Mesenchymal stem cell (in vitro differentiated cells and primary cell): ENCODE data around the gene RPN1.

Experiments
- DNase-seq: peaks from one replicate; pipeline ENCODE4 v3.0.0-alpha.2; 2013
- H2AFZ ChIP-seq: one replicate; pipeline ENCODE4 v1.6.1; 2013; ENCODE audit warnings: low read depth, mild to moderate bottlenecking, control low read depth, inconsistent platforms, low read length, moderate library complexity
- H2AK5ac ChIP-seq: 2 replicates; pipeline ENCODE4 v1.6.1; 2013; ENCODE audit warnings: low read length, moderate library complexity, mild to moderate bottlenecking, inconsistent platforms; ENCODE audit not compliant: severe bottlenecking
- H2BK120ac ChIP-seq: one replicate; pipeline ENCODE4 v1.6.1; 2013; ENCODE audit warnings: low read depth, mild to moderate bottlenecking, inconsistent platforms, low read length, moderate library complexity
- H2BK12ac ChIP-seq, 2 experiments: one replicate each; pipeline ENCODE4 v1.6.1; 2013; ENCODE audit warnings: inconsistent platforms in 2 of 2, low read length in 2 of 2, mild to moderate bottlenecking in 2 of 2, moderate library complexity in 2 of 2, control low read depth in 1 of 2
- H2BK15ac ChIP-seq: one replicate; pipeline ENCODE4 v1.6.1; 2013; ENCODE audit warnings: mild to moderate bottlenecking, low read depth, inconsistent platforms; ENCODE audit not compliant: poor library complexity, severe bottlenecking
- H2BK5ac ChIP-seq: 2 replicates; pipeline ENCODE4 v1.6.1; 2013; ENCODE audit warnings: low read depth, mild to moderate bottlenecking, low read length, control low read depth, inconsistent platforms; ENCODE audit not compliant: poor library complexity, severe bottlenecking
- H3K14ac ChIP-seq, 2 experiments: one replicate each; pipeline ENCODE4 v1.6.1; 2013; ENCODE audit warnings: inconsistent platforms in 2 of 2, low read length in 2 of 2, control low read depth in 1 of 2, mild to moderate bottlenecking in 1 of 2, moderate library complexity in 1 of 2
- H3K18ac ChIP-seq, 2 experiments: one replicate each; pipeline ENCODE4 v1.6.1; 2013; ENCODE audit warnings: inconsistent platforms in 2 of 2, low read length in 2 of 2, control low read depth in 1 of 2, low read depth in 1 of 2, mild to moderate bottlenecking in 1 of 2
- H3K23ac ChIP-seq, 2 experiments: one replicate each; pipeline ENCODE4 v1.6.1; 2013; ENCODE audit warnings: inconsistent platforms in 2 of 2, low read length in 2 of 2, mild to moderate bottlenecking in 2 of 2, moderate library complexity in 2 of 2, control low read depth in 1 of 2
- H3K27ac ChIP-seq: 2 replicates; pipeline ENCODE4 v1.5.1; 2013; ENCODE audit warnings: mild to moderate bottlenecking, moderate library complexity, low read length, control low read depth, inconsistent platforms; ENCODE audit not compliant: poor library complexity, severe bottlenecking
- H3K27me3 ChIP-seq, 2 experiments: 2 replicates each; pipeline versions ENCODE4 v1.6.1 to v1.7.0; 2013; ENCODE audit warnings: low read length in 2 of 2, mild to moderate bottlenecking in 2 of 2, moderate library complexity in 2 of 2, control low read depth in 1 of 2, inconsistent platforms in 1 of 2; ENCODE audit not compliant: control insufficient read depth in 1 of 2, insufficient read depth in 1 of 2
- H3K36me3 ChIP-seq, 2 experiments: 2 replicates each; pipeline versions ENCODE4 v1.6.1 to v1.7.0; 2013; ENCODE audit warnings: low read length in 2 of 2, control low read depth in 1 of 2, inconsistent platforms in 1 of 2, low read depth in 1 of 2, mild to moderate bottlenecking in 1 of 2; ENCODE audit not compliant: insufficient read depth in 2 of 2, control insufficient read depth in 1 of 2
- H3K4ac ChIP-seq, 2 experiments: one replicate each; pipeline ENCODE4 v1.6.1; 2013; ENCODE audit warnings: inconsistent platforms in 2 of 2, low read length in 2 of 2, mild to moderate bottlenecking in 2 of 2, moderate library complexity in 2 of 2, control low read depth in 1 of 2, low read depth in 1 of 2
- H3K4me1 ChIP-seq: 2 replicates; pipeline ENCODE4 v1.6.1; 2013; ENCODE audit warnings: low read depth, low read length, control low read depth; ENCODE audit not compliant: control insufficient read depth, insufficient read depth
- H3K4me2 ChIP-seq: 2 replicates; pipeline ENCODE4 v1.6.1; 2013; ENCODE audit warnings: low read length, mild to moderate bottlenecking, inconsistent platforms; ENCODE audit not compliant: poor library complexity, severe bottlenecking
- H3K4me3 ChIP-seq, 2 experiments: 2 replicates each; pipeline versions ENCODE4 v1.5.1 to v1.7.0; 2013; ENCODE audit warnings: low read length in 2 of 2, mild to moderate bottlenecking in 2 of 2, control low read depth in 1 of 2, low read depth in 1 of 2; ENCODE audit not compliant: insufficient read depth in 1 of 2
- H3K79me1 ChIP-seq: replicated peaks from 2 replicates; pipeline ENCODE4 v1.6.1; 2013; ENCODE audit warnings: mild to moderate bottlenecking, control low read depth, low read length, inconsistent platforms; ENCODE audit not compliant: poor library complexity, severe bottlenecking
- H3K9ac ChIP-seq: 2 replicates; pipeline ENCODE4 v1.7.0; 2013; ENCODE audit warnings: mild to moderate bottlenecking, low read length, moderate library complexity
- H3K9me3 ChIP-seq: 2 replicates; pipeline ENCODE4 v1.7.0; 2013; ENCODE audit warnings: mild to moderate bottlenecking, low read length; ENCODE audit not compliant: control insufficient read depth
- H4K8ac ChIP-seq: one replicate; pipeline ENCODE4 v1.6.1; 2013; ENCODE audit warnings: inconsistent platforms, mild to moderate bottlenecking, low read length, moderate library complexity
- H4K91ac ChIP-seq: one replicate; pipeline ENCODE4 v1.6.1; 2013; ENCODE audit warnings: mild to moderate bottlenecking, low read length, inconsistent platforms
- WGBS: methylation state at CpG from one replicate; pipeline ENCODE4 v1.1.7; 2013; ENCODE audit warnings: mixed read lengths; 5-methylcytosine and 5-hydroxymethylcytosine counted together

The RPN1 gene

DNA sequence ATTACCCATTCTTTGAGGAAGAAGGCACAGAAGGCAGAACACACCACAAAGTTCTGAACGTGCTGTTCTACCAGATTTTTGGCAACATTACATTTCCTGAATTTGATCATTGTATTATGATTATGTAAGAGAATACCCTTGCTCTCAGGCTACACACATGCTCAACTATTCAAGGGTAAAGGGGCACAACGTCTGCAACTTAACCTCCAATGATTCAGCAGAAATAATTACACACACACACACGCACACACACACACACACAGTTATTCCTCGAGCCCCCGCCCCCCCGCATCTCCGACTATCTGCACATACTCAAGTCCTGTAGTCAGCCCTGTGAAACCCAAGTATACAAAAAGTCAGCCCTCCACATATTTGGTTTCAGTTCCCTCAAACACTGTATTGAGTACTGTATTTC is 26.8 kb downstream of the RPN1 start:
- no peak overlapping the region for H2AK5ac ChIP-seq
- H2BK12ac ChIP-seq: no peak overlapping the region
- no peaks in the 10 kb centered on the region for H3K9me3 ChIP-seq
- H3K79me1 ChIP-seq: peaks cover 39% of the 10 kb centered on the region
- H2BK5ac ChIP-seq: no peak overlapping the region
- no peak overlapping the region for H3K14ac ChIP-seq
- peak overlapping the region; percentile 8 for H3K27ac ChIP-seq
- no peak overlapping the region for H3K23ac ChIP-seq
- no peak overlapping the region for H3K4ac ChIP-seq
- H3K9ac ChIP-seq: no peak overlapping the region
- WGBS: 86% methylated on average over 6 of the region's 7 CpGs
- no peaks in the 10 kb centered on the region for H3K27me3 ChIP-seq
- no peak overlapping the region for H2BK15ac ChIP-seq
- peaks cover 19% of the 10 kb centered on the region for H3K4me1 ChIP-seq
- no peak overlapping the region for H2AFZ ChIP-seq
- DNase-seq: no peak
- no peak overlapping the region for H4K91ac ChIP-seq
- peaks cover 69 to 87% of the 10 kb centered on the region in 2 experiments for H3K36me3 ChIP-seq
- H3K4me3 ChIP-seq: no peak overlapping the region
- H2BK120ac ChIP-seq: no peak overlapping the region
- no peak overlapping the region for H3K4me2 ChIP-seq
- no peak overlapping the region for H3K18ac ChIP-seq
- no peak overlapping the region for H4K8ac ChIP-seq

- no peak overlapping the region for H2BK15ac ChIP-seq
- H2AFZ ChIP-seq: no peak overlapping the region
- no peak overlapping the region for H3K9ac ChIP-seq
- no peak overlapping the region for H3K4ac ChIP-seq
- no peak for DNase-seq
- H4K91ac ChIP-seq: no peak overlapping the region
- no peak overlapping the region for H4K8ac ChIP-seq
- no peaks in the 10 kb centered on the region for H3K9me3 ChIP-seq
- no peak overlapping the region for H2BK120ac ChIP-seq
- WGBS: 96% methylated on average over 9 of the region's 9 CpGs
- no peak overlapping the region for H2BK12ac ChIP-seq
- H3K27me3 ChIP-seq: no peaks in the 10 kb centered on the region
- no peak overlapping the region for H3K14ac ChIP-seq
- H2BK5ac ChIP-seq: no peak overlapping the region
- H3K27ac ChIP-seq: no peak overlapping the region
- H3K36me3 ChIP-seq: peaks cover 77 to 78% of the 10 kb centered on the region in 2 experiments
- no peak overlapping the region for H3K18ac ChIP-seq
- no peak overlapping the region for H3K4me2 ChIP-seq
- no peak overlapping the region for H3K23ac ChIP-seq
- H3K79me1 ChIP-seq: peaks cover 44% of the 10 kb centered on the region
- H2AK5ac ChIP-seq: no peak overlapping the region
- H3K4me1 ChIP-seq: peaks cover 31% of the 10 kb centered on the region
- H3K4me3 ChIP-seq: no peak overlapping the region
Observed at GRCh38 chr3:128621931-128622330, 28.7 kb downstream of the RPN1 start.

DNA sequence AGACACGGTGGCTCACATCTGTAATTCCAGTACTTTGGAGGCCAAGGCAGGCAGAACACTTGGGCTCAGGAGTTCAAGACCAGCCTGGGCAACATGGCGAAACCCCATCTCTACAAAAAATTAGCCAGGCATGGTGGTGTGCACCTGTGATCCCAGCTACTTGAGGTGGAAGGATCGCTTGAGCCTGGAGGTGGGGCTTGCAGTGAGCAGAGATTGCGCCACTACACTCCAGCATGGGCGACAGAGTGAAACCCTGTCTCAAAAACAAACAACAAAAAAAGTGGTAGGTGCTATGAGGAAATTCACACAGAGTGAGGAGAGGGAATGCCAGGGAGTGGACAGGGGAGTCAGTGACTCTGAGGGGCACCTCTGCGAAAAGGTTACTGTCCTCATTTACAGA is 29.4 kb downstream of the RPN1 start:
- no peak overlapping the region for H2BK120ac ChIP-seq

DNA sequence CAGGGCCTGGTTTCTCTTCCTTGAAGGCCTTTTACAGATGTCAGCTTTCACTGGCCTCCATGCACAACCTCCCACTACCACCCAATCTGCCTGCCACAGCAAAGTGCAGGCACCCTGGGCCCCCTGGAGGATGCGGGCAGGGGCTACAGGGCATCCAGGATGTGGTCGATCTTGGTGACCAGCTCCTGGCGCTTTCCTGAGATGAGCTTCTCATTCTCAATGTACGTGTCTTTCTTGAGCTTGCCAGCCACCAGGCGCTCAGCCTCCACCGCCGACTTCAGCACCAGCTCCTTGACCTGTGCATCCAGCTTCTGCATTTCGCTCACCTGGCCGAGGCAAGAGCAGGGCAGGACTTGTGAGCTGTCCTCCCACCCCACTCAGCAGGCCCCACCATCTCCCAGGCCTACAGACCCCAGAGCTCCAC is 30.3 kb downstream of the RPN1 start:
- 94% methylated on average over 9 of the region's 9 CpGs for WGBS
- H3K79me1 ChIP-seq: peaks cover 50% of the 10 kb centered on the region
- H4K91ac ChIP-seq: peak overlapping the region; percentile 28
- H3K27ac ChIP-seq: peak overlapping the region; percentile 3
- peaks cover 67 to 74% of the 10 kb centered on the region in 2 experiments for H3K36me3 ChIP-seq
- H3K23ac ChIP-seq: no peak overlapping the region
- no peak overlapping the region for H3K4me2 ChIP-seq
- H4K8ac ChIP-seq: peak overlapping the region; percentile 27
- H2AFZ ChIP-seq: no peak overlapping the region
- H3K18ac ChIP-seq: no peak overlapping the region
- H3K27me3 ChIP-seq: no peaks in the 10 kb centered on the region
- peaks cover 29% of the 10 kb centered on the region for H3K4me1 ChIP-seq
- H2BK5ac ChIP-seq: no peak overlapping the region
- no peak overlapping the region for H2BK12ac ChIP-seq
- no peaks in the 10 kb centered on the region for H3K9me3 ChIP-seq
- no peak overlapping the region for H2AK5ac ChIP-seq
- no peak overlapping the region for H2BK120ac ChIP-seq
- peak; percentile 18 for DNase-seq
- peak overlapping the region; percentile 62 for H3K9ac ChIP-seq
- H3K4ac ChIP-seq: no peak overlapping the region
- H3K4me3 ChIP-seq: no peak overlapping the region
- no peak overlapping the region for H3K14ac ChIP-seq
- H2BK15ac ChIP-seq: no peak overlapping the region

More for the DNA sequence above, 29.4 kb downstream of the RPN1 start:
- Histone ChIP-seq H2BK12ac (no peak overlapping the region), H3K4ac (no peak overlapping the region), H3K4me2 (no peak overlapping the region), H3K9me3 (no peaks in the 10 kb centered on the region), H3K9ac (no peak overlapping the region), H3K27me3 (no peaks in the 10 kb centered on the region), H3K4me1 (peaks cover 31% of the 10 kb centered on the region), H4K91ac (no peak overlapping the region), H2BK15ac (no peak overlapping the region), H2AK5ac (no peak overlapping the region), H3K27ac (no peak overlapping the region), H3K36me3 (peaks cover 70 to 78% of the 10 kb centered on the region in 2 experiments), H3K4me3 (no peak overlapping the region), H2BK5ac (no peak overlapping the region), H3K18ac (no peak overlapping the region), H3K23ac (no peak overlapping the region), H2AFZ (no peak overlapping the region), H3K14ac (no peak overlapping the region), H4K8ac (no peak overlapping the region), H3K79me1 (peaks cover 50% of the 10 kb centered on the region)
- DNase-seq: no peak
- 97% methylated on average over 3 of the region's 6 CpGs for WGBS
